Measurements from ENCODE around the gene GPR63. TPM values are rescaled to one million over a fixed set of nuclear protein-coding genes. Genes with fewer than 3 reads are reported as not detected.
"Not testable (repeated sequence)": the region's sequence is repeated elsewhere in the genome, so short reads cannot be mapped to it uniquely, and the experiment has no call there.

The GPR63 gene
- total and polyA plus RNA-seq, 2 of the 13 experiments (the other 11 are each of a cell fraction or from before 2014, with no cell fraction given) = 0.01 to 0.02 TPM

- intact Hi-C loops (cut with micrococcal nuclease; ENCODE audit: unreplicated experiment) (no loop called here), in situ Hi-C loops (cut with HindIII; ENCODE audit: extremely low pct_ligation_motif_present, low pct_unique_long_range_greater_than_20kb) (no loop called here)
- CTCF ChIA-PET (ENCODE audit: low intra/inter-chr PET ratio, low total read pairs) = no interaction called here
Observed at GRCh38 chr6:96886519-96886918, 49.2 kb upstream of the GPR63 start.

GRCh38 chr6:96885187-96885631, 47.9 kb upstream of the GPR63 start:
- BruUV-seq (replicated peaks); H3K9ac ChIP-seq (ENCODE audit: insufficient read depth, low read depth, low read length); H3K27me3 ChIP-seq (ENCODE audit: control insufficient read depth in 1 of 2, insufficient read depth in 2 of 2, low read length in 2 of 2); CTCF ChIA-PET (ENCODE audit: low intra/inter-chr PET ratio, low total read pairs); H3K79me2 ChIP-seq (ENCODE audit: insufficient read depth, low read length); in situ Hi-C loops (cut with HindIII; ENCODE audit: extremely low pct_ligation_motif_present, low pct_unique_long_range_greater_than_20kb); H2AFZ ChIP-seq (ENCODE audit: low read length); H3K27ac ChIP-seq (ENCODE audit: extremely low read length, insufficient read depth, low read length); H3K36me3 ChIP-seq (replicated peaks in 1 of 2; ENCODE audit: control insufficient read depth in 1 of 2, insufficient read depth in 2 of 2, low read length in 2 of 2); FAIRE-seq; H3K9me3 ChIP-seq (ENCODE audit: low read length); intact Hi-C loops (cut with micrococcal nuclease; ENCODE audit: unreplicated experiment); H4K20me1 ChIP-seq (ENCODE audit: insufficient read depth, low read length); TF ChIP-seq SOX6 (IDR thresholded peaks at IDR 0.05); ATF7 (CRISPR knock-in tag; IDR thresholded peaks at IDR 0.05): not testable (repeated sequence)
- 8% methylated on average over 5 of the region's 5 CpGs for WGBS (ENCODE audit: low lambda C conversion rate)
- ATAC-seq = peak; percentile 96
- POLR2A ChIA-PET = interaction anchor here (0.7 kb wide), 1 partner anchor 13 kb away, joined by 3 read pairs; no protein-coding TSS in a partner anchor
- Histone ChIP-seq H3K4me3 (replicated peaks in 1 of 3; ENCODE audit: insufficient read depth in 1 of 3, low read depth in 2 of 3, low read length in 3 of 3) (peak overlapping the region in 1 of 3 experiments; percentile 34; a peak in 2 of 6 replicates), H3K4me1 (ENCODE audit: insufficient read depth, low read length) (peaks cover 10% of the 10 kb centered on the region; the same call in 1 of the 2 replicates), H3K4me2 (ENCODE audit: low read depth, low read length) (peak overlapping the region; percentile 53)
- TF ChIP-seq ZNF460 (CRISPR knock-in tag; IDR thresholded peaks at IDR 0.05; ENCODE audit: borderline replicate concordance) = peak; percentile 62; the same call in 1 of the 2 replicates
- peak; percentile 50 for TF ChIP-seq SOX6 (CRISPR knock-in tag; IDR thresholded peaks at IDR 0.05)
- peak; percentile 23; the same call in 1 of the 2 replicates for TF ChIP-seq ATF7 (IDR thresholded peaks at IDR 0.05)
- peak; percentile 78 for TF ChIP-seq ZNF770 (CRISPR knock-in tag; IDR thresholded peaks at IDR 0.05)
- TF ChIP-seq REPIN1 (CRISPR knock-in tag; IDR thresholded peaks at IDR 0.05; ENCODE audit: borderline replicate concordance, low read depth) = 0 out of 2 replicates have a peak, but pooled peaks have one; percentile 22
- TF ChIP-seq, protein P1, sequence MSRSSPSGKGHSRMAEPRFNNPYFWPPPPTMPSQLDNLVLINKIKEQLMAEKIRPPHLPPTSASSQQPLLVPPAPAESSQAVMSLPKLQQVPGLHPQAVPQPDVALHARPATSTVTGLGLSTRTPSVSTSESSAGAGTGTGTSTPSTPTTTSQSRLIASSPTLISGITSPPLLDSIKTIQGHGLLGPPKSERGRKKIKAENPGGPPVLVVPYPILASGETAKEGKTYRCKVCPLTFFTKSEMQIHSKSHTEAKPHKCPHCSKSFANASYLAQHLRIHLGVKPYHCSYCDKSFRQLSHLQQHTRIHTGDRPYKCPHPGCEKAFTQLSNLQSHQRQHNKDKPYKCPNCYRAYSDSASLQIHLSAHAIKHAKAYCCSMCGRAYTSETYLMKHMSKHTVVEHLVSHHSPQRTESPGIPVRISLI (CRISPR knock-in tag; IDR thresholded peaks at IDR 0.05; ENCODE audit: borderline replicate concordance) = peak; percentile 77
- TF ChIP-seq, protein P2, sequence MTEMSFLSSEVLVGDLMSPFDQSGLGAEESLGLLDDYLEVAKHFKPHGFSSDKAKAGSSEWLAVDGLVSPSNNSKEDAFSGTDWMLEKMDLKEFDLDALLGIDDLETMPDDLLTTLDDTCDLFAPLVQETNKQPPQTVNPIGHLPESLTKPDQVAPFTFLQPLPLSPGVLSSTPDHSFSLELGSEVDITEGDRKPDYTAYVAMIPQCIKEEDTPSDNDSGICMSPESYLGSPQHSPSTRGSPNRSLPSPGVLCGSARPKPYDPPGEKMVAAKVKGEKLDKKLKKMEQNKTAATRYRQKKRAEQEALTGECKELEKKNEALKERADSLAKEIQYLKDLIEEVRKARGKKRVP (CRISPR knock-in tag; IDR thresholded peaks at IDR 0.05) = peak in 1 of 2 experiments; percentile 78; a peak in 2 of 4 replicates
- peak; percentile 64 for TF ChIP-seq CEBPG (CRISPR knock-in tag; IDR thresholded peaks at IDR 0.05)
- DNase-seq (ENCODE audit: low spot score) = peak; percentile 39

More at GRCh38 chr6:96886519-96886918, 49.2 kb upstream of the GPR63 start:
- Histone ChIP-seq H3K27me3 (ENCODE audit: control insufficient read depth in 1 of 2, insufficient read depth in 2 of 2, low read length in 2 of 2) (no peaks in the 10 kb centered on the region), H3K4me2 (ENCODE audit: low read depth, low read length) (no peak overlapping the region), H3K9ac (ENCODE audit: insufficient read depth, low read depth, low read length) (no peak overlapping the region), H2AFZ (ENCODE audit: low read length) (no peak overlapping the region), H3K79me2 (ENCODE audit: insufficient read depth, low read length) (no peaks in the 10 kb centered on the region), H3K4me1 (ENCODE audit: insufficient read depth, low read length) (peaks cover 10% of the 10 kb centered on the region; the same call in 1 of the 2 replicates), H4K20me1 (ENCODE audit: insufficient read depth, low read length) (no peaks in the 10 kb centered on the region), H3K27ac (ENCODE audit: extremely low read length, insufficient read depth, low read length) (no peak overlapping the region), H3K36me3 (replicated peaks in 1 of 2; ENCODE audit: control insufficient read depth in 1 of 2, insufficient read depth in 2 of 2, low read length in 2 of 2) (peaks cover 0 to 10% of the 10 kb centered on the region in 2 experiments; a peak in 2 of 5 replicates), H3K9me3 (ENCODE audit: low read length) (no peaks in the 10 kb centered on the region), H3K4me3 (replicated peaks in 1 of 3; ENCODE audit: insufficient read depth in 1 of 3, low read depth in 2 of 3, low read length in 3 of 3) (no peak overlapping the region)
- POLR2A ChIA-PET = no interaction called here
- TF ChIP-seq JUNB (CRISPR knock-in tag; IDR thresholded peaks at IDR 0.05; ENCODE audit: borderline replicate concordance) (no peak), ZNF788 (CRISPR knock-in tag; IDR thresholded peaks at IDR 0.05; ENCODE audit: borderline replicate concordance) (no peak), ZNF143 (CRISPR knock-in tag; IDR thresholded peaks at IDR 0.05) (no peak), ZNF496 (CRISPR knock-in tag; IDR thresholded peaks at IDR 0.05; ENCODE audit: insufficient replicate concordance) (no peak), ZNF616 (CRISPR knock-in tag; IDR thresholded peaks at IDR 0.05; ENCODE audit: low read depth) (no peak), CEBPB (IDR thresholded peaks at IDR 0.05; ENCODE audit: borderline replicate concordance, low read depth, low read length) (peak; percentile 15; the same call in 1 of the 2 replicates)
- 10% methylated on average over 1 of the region's 1 CpG for WGBS (ENCODE audit: low lambda C conversion rate)
- BruUV-seq (replicated peaks) = no TSS peak
- DNase-seq (ENCODE audit: low spot score) (no peak), FAIRE-seq (no peak), ATAC-seq (no peak)
